Peyer's patch (tissue), 4 donors: Measurements from ENCODE around the gene MYRFL. TPM values are rescaled to one million over a fixed set of nuclear protein-coding genes. Genes with fewer than 3 reads are reported as not detected.

Experiments used
- DNase-seq, 3 donors: peaks; one replicate each; pipeline ENCODE4 v3.0.0-alpha.2; 2017 to 2019
- H3K27ac ChIP-seq, 4 donors: fragments of 200-600 bp; sonication (generic); one replicate each; pipeline ENCODE4 v1.5.1; 2016 to 2019
- H3K27me3 ChIP-seq, 2 donors: fragments of 200-600 bp; sonication (generic); one replicate each; pipeline ENCODE4 v1.5.1; 2019
- H3K36me3 ChIP-seq, 3 donors: fragments of 200-600 bp; sonication (generic); one replicate each; pipeline ENCODE4 v1.5.1; 2016 to 2019
- H3K4me1 ChIP-seq, 4 donors: fragments of 200-600 bp; sonication (generic); one replicate each; pipeline ENCODE4 v1.5.1; 2016 to 2019
- H3K4me3 ChIP-seq, 4 donors: fragments of 200-600 bp; sonication (generic); 1 replicate in 3 of 4; 2 replicates in 1 of 4; pipeline ENCODE4 v1.5.1; 2016 to 2019; ENCODE audit warnings: mild to moderate bottlenecking in 1 of 4
- H3K9me3 ChIP-seq, 4 donors: fragments of 200-600 bp; sonication (generic); one replicate each; pipeline ENCODE4 v1.5.1; 2016 to 2019; ENCODE audit warnings: mild to moderate bottlenecking in 1 of 4
- POLR2A ChIP-seq, 2 donors: fragments of 450-650 bp; IDR thresholded peaks; one replicate each; pipeline ENCODE4 v1.5.1; 2017; ENCODE audit warnings: antibody characterized with exemption in 2 of 2, mild to moderate bottlenecking in 2 of 2, moderate library complexity in 2 of 2
- total RNA-seq, 4 donors: library from RNA; depleted of rRNA; stranded (reverse); fragments of >200 nt; gene quantifications; one replicate each; pipeline ENCODE4 v1.1.0, GENCODE V29; 2016
- TF ChIP-seq, protein P1 (sequence below), 6 experiments: fragments of 450-650 bp in 4 of 6; fragments of 200-600 bp in 2 of 6; sonication (generic) in 1 of 6; IDR thresholded peaks; one replicate each; pipeline ENCODE4 v1.5.1; 2017 to 2019; ENCODE audit warnings: antibody characterized with exemption in 6 of 6, mild to moderate bottlenecking in 3 of 6, moderate library complexity in 1 of 6

Gene MYRFL
- total RNA-seq, 4 donors from 2014 or later, result 12.4 to 60.1 (median 54.5) TPM

GRCh38 chr12:69921831-69922230, 96.8 kb downstream of the MYRFL start:
- no peak overlapping the region for H3K27ac ChIP-seq
- TF ChIP-seq POLR2A (IDR thresholded peaks at IDR 0.05), result no peak
- TF ChIP-seq, protein P1, sequence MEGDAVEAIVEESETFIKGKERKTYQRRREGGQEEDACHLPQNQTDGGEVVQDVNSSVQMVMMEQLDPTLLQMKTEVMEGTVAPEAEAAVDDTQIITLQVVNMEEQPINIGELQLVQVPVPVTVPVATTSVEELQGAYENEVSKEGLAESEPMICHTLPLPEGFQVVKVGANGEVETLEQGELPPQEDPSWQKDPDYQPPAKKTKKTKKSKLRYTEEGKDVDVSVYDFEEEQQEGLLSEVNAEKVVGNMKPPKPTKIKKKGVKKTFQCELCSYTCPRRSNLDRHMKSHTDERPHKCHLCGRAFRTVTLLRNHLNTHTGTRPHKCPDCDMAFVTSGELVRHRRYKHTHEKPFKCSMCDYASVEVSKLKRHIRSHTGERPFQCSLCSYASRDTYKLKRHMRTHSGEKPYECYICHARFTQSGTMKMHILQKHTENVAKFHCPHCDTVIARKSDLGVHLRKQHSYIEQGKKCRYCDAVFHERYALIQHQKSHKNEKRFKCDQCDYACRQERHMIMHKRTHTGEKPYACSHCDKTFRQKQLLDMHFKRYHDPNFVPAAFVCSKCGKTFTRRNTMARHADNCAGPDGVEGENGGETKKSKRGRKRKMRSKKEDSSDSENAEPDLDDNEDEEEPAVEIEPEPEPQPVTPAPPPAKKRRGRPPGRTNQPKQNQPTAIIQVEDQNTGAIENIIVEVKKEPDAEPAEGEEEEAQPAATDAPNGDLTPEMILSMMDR (IDR thresholded peaks at IDR 0.05), result no peak
- H3K9me3 ChIP-seq, result no peaks in the 10 kb centered on the region
- H3K27me3 ChIP-seq, result no peaks in the 10 kb centered on the region
- H3K36me3 ChIP-seq, result no peaks in the 10 kb centered on the region
- H3K4me1 ChIP-seq, result no peaks in the 10 kb centered on the region
- no peak for DNase-seq
- no peak overlapping the region for H3K4me3 ChIP-seq

GRCh38 chr12:69922999-69923398, 98.0 kb downstream of the MYRFL start:
- Histone ChIP-seq H3K9me3 (no peaks in the 10 kb centered on the region), H3K27me3 (no peaks in the 10 kb centered on the region), H3K4me1 (no peaks in the 10 kb centered on the region), H3K36me3 (no peaks in the 10 kb centered on the region), H3K4me3 (no peak overlapping the region), H3K27ac (no peak overlapping the region)
- TF ChIP-seq, protein P1 (IDR thresholded peaks at IDR 0.05), result no peak
- TF ChIP-seq POLR2A (IDR thresholded peaks at IDR 0.05), result no peak
- no peak for DNase-seq

DNA sequence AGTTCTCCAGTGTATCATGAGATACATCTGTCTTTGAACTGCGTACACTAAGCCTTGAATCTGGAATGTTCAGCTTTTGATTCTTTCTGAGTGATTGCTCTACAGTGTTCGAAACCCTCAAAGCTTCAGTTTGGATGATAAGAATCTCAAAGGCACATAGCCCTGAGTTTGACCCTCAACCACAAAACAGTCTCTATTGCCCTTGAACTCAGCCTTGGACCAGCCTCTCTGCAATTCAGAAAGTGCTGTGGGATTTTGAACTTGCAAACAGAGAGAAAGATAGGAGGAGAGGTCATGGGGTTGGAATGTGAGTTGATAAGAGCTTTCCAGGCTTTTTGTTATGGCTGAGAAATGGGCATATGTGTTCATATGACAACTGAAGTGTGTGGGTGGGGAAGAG, 100.3 kb downstream of the MYRFL start:
- H3K4me1 ChIP-seq, result no peaks in the 10 kb centered on the region
- H3K36me3 ChIP-seq, result peaks cover 0 to 17% (median 0%) of the 10 kb centered on the region in 3 donors
- H3K27me3 ChIP-seq, result no peaks in the 10 kb centered on the region
- DNase-seq, result no peak
- TF ChIP-seq POLR2A (IDR thresholded peaks at IDR 0.05), result no peak
- TF ChIP-seq, protein P1 (IDR thresholded peaks at IDR 0.05), result no peak
- no peak overlapping the region for H3K27ac ChIP-seq
- H3K9me3 ChIP-seq, result no peaks in the 10 kb centered on the region
- no peak overlapping the region for H3K4me3 ChIP-seq

DNA sequence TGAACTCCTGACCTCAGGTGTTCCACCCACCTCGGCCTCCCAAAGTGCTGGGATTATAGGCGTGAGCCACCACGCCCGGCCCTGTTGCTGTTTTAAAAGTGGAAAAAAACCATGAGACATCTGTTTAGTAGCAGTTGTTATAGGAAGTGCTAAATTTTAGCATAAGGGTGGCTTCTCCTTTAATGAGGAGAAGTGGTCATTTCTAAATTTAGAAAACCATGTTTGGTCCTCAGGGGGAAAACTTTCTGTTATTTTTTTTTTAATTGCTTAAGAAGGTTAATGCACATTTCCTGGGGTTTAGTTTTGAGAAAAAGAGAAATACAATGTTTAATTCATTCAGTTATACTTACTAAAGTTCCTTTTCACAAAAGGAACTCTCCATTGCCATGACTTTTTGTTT, 102.1 kb downstream of the MYRFL start:
- no peak overlapping the region for H3K27ac ChIP-seq
- no peak for DNase-seq
- H3K36me3 ChIP-seq, result peaks cover 0 to 18% (median 0%) of the 10 kb centered on the region in 3 donors

GRCh38 chr12:69929125-69929524, 104.1 kb downstream of the MYRFL start:
- peaks cover 0 to 20% (median 0%) of the 10 kb centered on the region in 3 donors for H3K36me3 ChIP-seq
- no peaks in the 10 kb centered on the region for H3K9me3 ChIP-seq
- H3K4me1 ChIP-seq, result no peaks in the 10 kb centered on the region
- no peak overlapping the region for H3K4me3 ChIP-seq
- no peak overlapping the region for H3K27ac ChIP-seq
- DNase-seq, result no peak
- no peak for TF ChIP-seq POLR2A (IDR thresholded peaks at IDR 0.05)
- TF ChIP-seq, protein P1 (IDR thresholded peaks at IDR 0.05), result no peak
- no peaks in the 10 kb centered on the region for H3K27me3 ChIP-seq

More for the DNA sequence above, 102.1 kb downstream of the MYRFL start:
- Histone ChIP-seq H3K9me3 (no peaks in the 10 kb centered on the region), H3K4me1 (no peaks in the 10 kb centered on the region), H3K27me3 (no peaks in the 10 kb centered on the region), H3K4me3 (no peak overlapping the region)
- no peak for TF ChIP-seq POLR2A (IDR thresholded peaks at IDR 0.05)
- TF ChIP-seq, protein P1 (IDR thresholded peaks at IDR 0.05), result no peak

DNA sequence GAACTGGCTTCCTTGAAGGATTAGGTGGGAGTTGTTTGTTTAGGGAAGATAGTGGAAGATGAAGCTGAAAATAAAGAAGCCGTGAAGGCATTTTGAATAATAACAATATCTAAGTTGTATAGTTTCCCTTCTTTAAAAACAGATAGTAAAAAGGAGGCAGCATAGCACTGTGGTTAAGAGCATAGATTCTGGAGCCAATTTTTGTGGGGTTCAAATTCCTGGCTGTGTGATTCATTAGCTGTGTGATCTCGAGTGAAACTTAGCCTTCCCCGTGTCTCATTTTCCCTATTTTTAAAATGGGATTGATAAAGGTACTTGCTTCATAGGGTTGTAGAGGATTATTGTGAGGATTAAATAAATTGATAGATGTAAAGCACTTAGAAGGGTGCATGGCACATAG, 104.5 kb downstream of the MYRFL start:
- Histone ChIP-seq H3K4me1 (no peaks in the 10 kb centered on the region), H3K27me3 (no peaks in the 10 kb centered on the region), H3K9me3 (no peaks in the 10 kb centered on the region), H3K36me3 (peaks cover 0 to 23% (median 0%) of the 10 kb centered on the region in 3 donors), H3K4me3 (no peak overlapping the region), H3K27ac (no peak overlapping the region)
- TF ChIP-seq, protein P1 (IDR thresholded peaks at IDR 0.05), result no peak
- no peak for TF ChIP-seq POLR2A (IDR thresholded peaks at IDR 0.05)
- no peak for DNase-seq
